H1 (cell line): ENCODE data around the gene DCTN1. TPM values are rescaled to one million over a fixed set of nuclear protein-coding genes. Genes with fewer than 3 reads are reported as not detected.

Source experiments
- polyA plus RNA-seq, 7 experiments: library from polyadenylated mRNA; depleted of rRNA in 3 of 7; stranded (reverse) in 5 of 7; unstranded in 2 of 7; fragments of >200 nt in 5 of 7; fragments of 200-250 nt in 2 of 7; gene quantifications; 1 replicate in 5 of 7; 2 replicates in 1 of 7; 4 replicates in 1 of 7; pipeline versions ENCODE4 v1.2.1 to v1.2.3, GENCODE V29; 2011 to 2013; ENCODE audit warnings: missing spikeins in 2 of 7, mixed read lengths in 2 of 7
- total RNA-seq: library from RNA; stranded (reverse); fragmentation: NEBNext Ultra II Directional; extraction: Animal tissue kit (Norgen Biotek cat#: 25700); gene quantifications from 2 replicates; pipeline ENCODE4 v1.2.1, GENCODE V29; 2021
- TF ChIP-seq, protein P1 (sequence below): fragments of 300-600 bp; sonication (generic); IDR thresholded peaks from 2 replicates; pipeline ENCODE4 v1.7.1; 2012; ENCODE audit warnings: low read length, moderate library complexity, mild to moderate bottlenecking, inconsistent platforms; ENCODE audit not compliant: insufficient replicate concordance

DCTN1 gene
- total and polyA plus RNA-seq, 2 of the 8 experiments (the other 6 are each of a cell fraction or from before 2014, with no cell fraction given), result 105 to 162 TPM

GRCh38 chr2:74343316-74343715, 36.8 kb downstream of the DCTN1 start, which contains the start of gene SLC4A5 (continued):
- TF ChIP-seq, protein P1, sequence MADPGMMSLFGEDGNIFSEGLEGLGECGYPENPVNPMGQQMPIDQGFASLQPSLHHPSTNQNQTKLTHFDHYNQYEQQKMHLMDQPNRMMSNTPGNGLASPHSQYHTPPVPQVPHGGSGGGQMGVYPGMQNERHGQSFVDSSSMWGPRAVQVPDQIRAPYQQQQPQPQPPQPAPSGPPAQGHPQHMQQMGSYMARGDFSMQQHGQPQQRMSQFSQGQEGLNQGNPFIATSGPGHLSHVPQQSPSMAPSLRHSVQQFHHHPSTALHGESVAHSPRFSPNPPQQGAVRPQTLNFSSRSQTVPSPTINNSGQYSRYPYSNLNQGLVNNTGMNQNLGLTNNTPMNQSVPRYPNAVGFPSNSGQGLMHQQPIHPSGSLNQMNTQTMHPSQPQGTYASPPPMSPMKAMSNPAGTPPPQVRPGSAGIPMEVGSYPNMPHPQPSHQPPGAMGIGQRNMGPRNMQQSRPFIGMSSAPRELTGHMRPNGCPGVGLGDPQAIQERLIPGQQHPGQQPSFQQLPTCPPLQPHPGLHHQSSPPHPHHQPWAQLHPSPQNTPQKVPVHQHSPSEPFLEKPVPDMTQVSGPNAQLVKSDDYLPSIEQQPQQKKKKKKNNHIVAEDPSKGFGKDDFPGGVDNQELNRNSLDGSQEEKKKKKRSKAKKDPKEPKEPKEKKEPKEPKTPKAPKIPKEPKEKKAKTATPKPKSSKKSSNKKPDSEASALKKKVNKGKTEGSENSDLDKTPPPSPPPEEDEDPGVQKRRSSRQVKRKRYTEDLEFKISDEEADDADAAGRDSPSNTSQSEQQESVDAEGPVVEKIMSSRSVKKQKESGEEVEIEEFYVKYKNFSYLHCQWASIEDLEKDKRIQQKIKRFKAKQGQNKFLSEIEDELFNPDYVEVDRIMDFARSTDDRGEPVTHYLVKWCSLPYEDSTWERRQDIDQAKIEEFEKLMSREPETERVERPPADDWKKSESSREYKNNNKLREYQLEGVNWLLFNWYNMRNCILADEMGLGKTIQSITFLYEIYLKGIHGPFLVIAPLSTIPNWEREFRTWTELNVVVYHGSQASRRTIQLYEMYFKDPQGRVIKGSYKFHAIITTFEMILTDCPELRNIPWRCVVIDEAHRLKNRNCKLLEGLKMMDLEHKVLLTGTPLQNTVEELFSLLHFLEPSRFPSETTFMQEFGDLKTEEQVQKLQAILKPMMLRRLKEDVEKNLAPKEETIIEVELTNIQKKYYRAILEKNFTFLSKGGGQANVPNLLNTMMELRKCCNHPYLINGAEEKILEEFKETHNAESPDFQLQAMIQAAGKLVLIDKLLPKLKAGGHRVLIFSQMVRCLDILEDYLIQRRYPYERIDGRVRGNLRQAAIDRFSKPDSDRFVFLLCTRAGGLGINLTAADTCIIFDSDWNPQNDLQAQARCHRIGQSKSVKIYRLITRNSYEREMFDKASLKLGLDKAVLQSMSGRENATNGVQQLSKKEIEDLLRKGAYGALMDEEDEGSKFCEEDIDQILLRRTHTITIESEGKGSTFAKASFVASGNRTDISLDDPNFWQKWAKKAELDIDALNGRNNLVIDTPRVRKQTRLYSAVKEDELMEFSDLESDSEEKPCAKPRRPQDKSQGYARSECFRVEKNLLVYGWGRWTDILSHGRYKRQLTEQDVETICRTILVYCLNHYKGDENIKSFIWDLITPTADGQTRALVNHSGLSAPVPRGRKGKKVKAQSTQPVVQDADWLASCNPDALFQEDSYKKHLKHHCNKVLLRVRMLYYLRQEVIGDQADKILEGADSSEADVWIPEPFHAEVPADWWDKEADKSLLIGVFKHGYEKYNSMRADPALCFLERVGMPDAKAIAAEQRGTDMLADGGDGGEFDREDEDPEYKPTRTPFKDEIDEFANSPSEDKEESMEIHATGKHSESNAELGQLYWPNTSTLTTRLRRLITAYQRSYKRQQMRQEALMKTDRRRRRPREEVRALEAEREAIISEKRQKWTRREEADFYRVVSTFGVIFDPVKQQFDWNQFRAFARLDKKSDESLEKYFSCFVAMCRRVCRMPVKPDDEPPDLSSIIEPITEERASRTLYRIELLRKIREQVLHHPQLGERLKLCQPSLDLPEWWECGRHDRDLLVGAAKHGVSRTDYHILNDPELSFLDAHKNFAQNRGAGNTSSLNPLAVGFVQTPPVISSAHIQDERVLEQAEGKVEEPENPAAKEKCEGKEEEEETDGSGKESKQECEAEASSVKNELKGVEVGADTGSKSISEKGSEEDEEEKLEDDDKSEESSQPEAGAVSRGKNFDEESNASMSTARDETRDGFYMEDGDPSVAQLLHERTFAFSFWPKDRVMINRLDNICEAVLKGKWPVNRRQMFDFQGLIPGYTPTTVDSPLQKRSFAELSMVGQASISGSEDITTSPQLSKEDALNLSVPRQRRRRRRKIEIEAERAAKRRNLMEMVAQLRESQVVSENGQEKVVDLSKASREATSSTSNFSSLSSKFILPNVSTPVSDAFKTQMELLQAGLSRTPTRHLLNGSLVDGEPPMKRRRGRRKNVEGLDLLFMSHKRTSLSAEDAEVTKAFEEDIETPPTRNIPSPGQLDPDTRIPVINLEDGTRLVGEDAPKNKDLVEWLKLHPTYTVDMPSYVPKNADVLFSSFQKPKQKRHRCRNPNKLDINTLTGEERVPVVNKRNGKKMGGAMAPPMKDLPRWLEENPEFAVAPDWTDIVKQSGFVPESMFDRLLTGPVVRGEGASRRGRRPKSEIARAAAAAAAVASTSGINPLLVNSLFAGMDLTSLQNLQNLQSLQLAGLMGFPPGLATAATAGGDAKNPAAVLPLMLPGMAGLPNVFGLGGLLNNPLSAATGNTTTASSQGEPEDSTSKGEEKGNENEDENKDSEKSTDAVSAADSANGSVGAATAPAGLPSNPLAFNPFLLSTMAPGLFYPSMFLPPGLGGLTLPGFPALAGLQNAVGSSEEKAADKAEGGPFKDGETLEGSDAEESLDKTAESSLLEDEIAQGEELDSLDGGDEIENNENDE, result no peak
